ENCODE measurements around the gene VSNL1.

The VSNL1 gene

GRCh38 chr2:17615147-17615546, 74.7 kb downstream of the VSNL1 start:
- DNase-seq (ENCODE audit: extremely low spot score): no peak
- no peak for TF ChIP-seq SP1 (IDR thresholded peaks at IDR 0.05)
- ChIA-PET POLR2A (no interaction called here), CTCF (interaction anchor here (0.6 kb wide), 1 partner anchor 111 kb away, joined by 4 read pairs; no protein-coding TSS in a partner anchor)

DNA sequence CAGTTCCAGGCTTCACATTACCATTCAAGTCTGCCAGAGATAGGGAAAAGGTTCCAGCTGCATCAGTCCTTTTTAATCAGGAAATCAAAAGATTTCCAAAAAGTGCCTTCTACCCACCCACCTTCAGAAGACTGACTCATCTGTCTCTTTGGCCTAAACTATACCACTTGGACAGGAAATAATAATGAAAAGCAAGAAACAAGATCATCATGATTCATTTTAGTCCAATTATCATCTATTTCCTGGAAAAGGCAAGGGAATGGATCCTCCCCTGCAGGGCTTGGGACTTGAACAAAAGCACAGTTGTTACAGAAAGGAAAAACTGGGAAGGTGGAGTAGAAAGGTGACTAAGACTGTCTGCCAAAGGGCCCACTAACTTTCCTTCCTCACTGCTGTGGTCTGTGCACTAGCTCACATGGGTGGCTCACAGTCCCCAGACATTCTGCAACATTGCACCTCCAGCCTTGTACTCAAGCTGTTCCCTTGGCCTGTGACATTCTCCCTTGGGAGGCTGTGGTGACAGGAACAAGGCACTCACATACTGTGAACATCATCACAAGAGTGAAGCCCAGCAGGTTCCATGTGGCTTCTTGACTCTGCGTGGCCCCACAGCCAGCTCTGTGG, 75.3 kb downstream of the VSNL1 start:
- ChIA-PET POLR2A (no interaction called here), CTCF (no interaction called here)
- TF ChIP-seq PKNOX1 (IDR thresholded peaks at IDR 0.05): no peak
- TF ChIP-seq FOXA1 (IDR thresholded peaks at IDR 0.05): no peak
- no peak for TF ChIP-seq SUZ12 (IDR thresholded peaks at IDR 0.05)
- no peak for TF ChIP-seq TARDBP (IDR thresholded peaks at IDR 0.05)
- TF ChIP-seq ZNF384 (IDR thresholded peaks at IDR 0.05): no peak
- no peak for TF ChIP-seq L3MBTL2 (conservative IDR thresholded peaks at IDR 0.05)
- no peak for TF ChIP-seq CTBP1 (IDR thresholded peaks at IDR 0.05; ENCODE audit: borderline replicate concordance)
- TF ChIP-seq ELF4 (IDR thresholded peaks at IDR 0.05): no peak
- no peak for TF ChIP-seq FOXK2 (IDR thresholded peaks at IDR 0.05)
- TF ChIP-seq SP1 (IDR thresholded peaks at IDR 0.05): no peak
- no peak for TF ChIP-seq BHLHE40 (IDR thresholded peaks at IDR 0.05; ENCODE audit: borderline replicate concordance)
- TF ChIP-seq ARNT (IDR thresholded peaks at IDR 0.05): no peak
- no peak for TF ChIP-seq NFRKB (IDR thresholded peaks at IDR 0.05)
- TF ChIP-seq LEF1 (IDR thresholded peaks at IDR 0.05; ENCODE audit: borderline replicate concordance): no peak
- TF ChIP-seq HDGF (IDR thresholded peaks at IDR 0.05; ENCODE audit: borderline replicate concordance): no peak
- no peak for DNase-seq (ENCODE audit: extremely low spot score)

DNA sequence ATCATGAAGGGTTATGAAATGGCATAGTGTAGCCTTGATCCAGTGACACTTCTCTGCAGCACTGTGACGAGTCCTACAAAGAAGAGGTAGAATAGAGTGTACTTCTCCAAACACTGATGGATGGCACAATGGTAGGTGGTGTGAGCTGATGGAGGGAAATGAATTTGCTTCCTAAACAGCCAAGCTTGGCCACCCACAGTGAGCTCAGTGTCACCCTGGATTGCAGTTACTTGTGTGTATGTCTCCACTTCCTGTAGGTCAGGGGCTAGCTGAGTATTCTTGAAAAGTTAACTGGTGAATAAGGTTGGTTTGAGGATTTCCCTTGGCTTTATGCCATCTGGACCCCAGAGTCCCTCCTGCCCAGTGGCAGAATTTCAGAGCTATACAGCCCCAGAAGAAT, 75.9 kb downstream of the VSNL1 start:
- DNase-seq (ENCODE audit: extremely low spot score): no peak
- ChIA-PET POLR2A (no interaction called here), CTCF (no interaction called here)
- TF ChIP-seq ARNT (IDR thresholded peaks at IDR 0.05) (no peak), ZNF384 (IDR thresholded peaks at IDR 0.05) (no peak), LEF1 (IDR thresholded peaks at IDR 0.05; ENCODE audit: borderline replicate concordance) (no peak), ELF4 (IDR thresholded peaks at IDR 0.05) (no peak), HDGF (IDR thresholded peaks at IDR 0.05; ENCODE audit: borderline replicate concordance) (no peak), L3MBTL2 (conservative IDR thresholded peaks at IDR 0.05) (no peak), PKNOX1 (IDR thresholded peaks at IDR 0.05) (no peak), BHLHE40 (IDR thresholded peaks at IDR 0.05; ENCODE audit: borderline replicate concordance) (no peak), SP1 (IDR thresholded peaks at IDR 0.05) (no peak), FOXA1 (IDR thresholded peaks at IDR 0.05) (no peak)

- TF ChIP-seq SUZ12 (IDR thresholded peaks at IDR 0.05): no peak
- TF ChIP-seq ARNT (IDR thresholded peaks at IDR 0.05): no peak
- TF ChIP-seq ELF4 (IDR thresholded peaks at IDR 0.05): no peak
- no peak for TF ChIP-seq FOXK2 (IDR thresholded peaks at IDR 0.05)
- POLR2A ChIA-PET: no interaction called here
- no peak for DNase-seq (ENCODE audit: extremely low spot score)
- CTCF ChIA-PET: no interaction called here
Observed at GRCh38 chr2:17617516-17617915, 77.0 kb downstream of the VSNL1 start.

GRCh38 chr2:17617955-17618354, 77.5 kb downstream of the VSNL1 start:
- TF ChIP-seq L3MBTL2 (conservative IDR thresholded peaks at IDR 0.05) (no peak), HDGF (IDR thresholded peaks at IDR 0.05; ENCODE audit: borderline replicate concordance) (no peak), ARNT (IDR thresholded peaks at IDR 0.05) (no peak), FOXM1 (IDR thresholded peaks at IDR 0.05; ENCODE audit: borderline replicate concordance) (no peak), SUZ12 (IDR thresholded peaks at IDR 0.05) (no peak), ZNF384 (IDR thresholded peaks at IDR 0.05) (no peak), FOXK2 (IDR thresholded peaks at IDR 0.05) (no peak), SP1 (IDR thresholded peaks at IDR 0.05) (no peak), NFRKB (IDR thresholded peaks at IDR 0.05) (no peak), LEF1 (IDR thresholded peaks at IDR 0.05; ENCODE audit: borderline replicate concordance) (no peak), FOXA1 (IDR thresholded peaks at IDR 0.05) (no peak), BHLHE40 (IDR thresholded peaks at IDR 0.05; ENCODE audit: borderline replicate concordance) (no peak), PKNOX1 (IDR thresholded peaks at IDR 0.05) (no peak), TARDBP (IDR thresholded peaks at IDR 0.05) (no peak), ELF4 (IDR thresholded peaks at IDR 0.05) (no peak), CTBP1 (IDR thresholded peaks at IDR 0.05; ENCODE audit: borderline replicate concordance) (no peak)
- ChIA-PET CTCF (no interaction called here), POLR2A (no interaction called here)
- no peak for DNase-seq (ENCODE audit: extremely low spot score)

- ChIA-PET POLR2A (no interaction called here), CTCF (no interaction called here)
- no peak for DNase-seq (ENCODE audit: extremely low spot score)
- TF ChIP-seq ZNF384 (IDR thresholded peaks at IDR 0.05) (no peak), TARDBP (IDR thresholded peaks at IDR 0.05) (no peak), CTBP1 (IDR thresholded peaks at IDR 0.05; ENCODE audit: borderline replicate concordance) (no peak), SP1 (IDR thresholded peaks at IDR 0.05) (no peak), PKNOX1 (IDR thresholded peaks at IDR 0.05) (no peak), SUZ12 (IDR thresholded peaks at IDR 0.05) (no peak), ARNT (IDR thresholded peaks at IDR 0.05) (no peak), LEF1 (IDR thresholded peaks at IDR 0.05; ENCODE audit: borderline replicate concordance) (no peak), L3MBTL2 (conservative IDR thresholded peaks at IDR 0.05) (no peak), BHLHE40 (IDR thresholded peaks at IDR 0.05; ENCODE audit: borderline replicate concordance) (no peak), FOXK2 (IDR thresholded peaks at IDR 0.05) (no peak), FOXA1 (IDR thresholded peaks at IDR 0.05) (no peak), HDGF (IDR thresholded peaks at IDR 0.05; ENCODE audit: borderline replicate concordance) (no peak), NFRKB (IDR thresholded peaks at IDR 0.05) (no peak), ELF4 (IDR thresholded peaks at IDR 0.05) (no peak), FOXM1 (IDR thresholded peaks at IDR 0.05; ENCODE audit: borderline replicate concordance) (no peak)
Observed at GRCh38 chr2:17620280-17620679, 79.8 kb downstream of the VSNL1 start.
